Breast epithelium (tissue), 3 donors: Measurements from ENCODE around the gene MRPL43.

Experiments used
- CTCF ChIP-seq, 3 donors: fragments of 450-650 bp; IDR thresholded peaks; one replicate each; pipeline ENCODE4 v1.5.1; 2016 to 2017; ENCODE audit warnings: antibody characterized with exemption in 3 of 3, mild to moderate bottlenecking in 3 of 3, moderate library complexity in 3 of 3
- POLR2A ChIP-seq: fragments of 450-650 bp; IDR thresholded peaks from one replicate; pipeline ENCODE4 v1.6.1; 2016; ENCODE audit warnings: antibody characterized with exemption, mild to moderate bottlenecking, moderate library complexity

- TF ChIP-seq CTCF (IDR thresholded peaks at IDR 0.05) (no peak), POLR2A (no peak)
These were observed 7.9 kb upstream of the MRPL43 start for GRCh38 chr10:100995181-100995580.
